Measurements from ENCODE around the gene TBC1D8.

DNA sequence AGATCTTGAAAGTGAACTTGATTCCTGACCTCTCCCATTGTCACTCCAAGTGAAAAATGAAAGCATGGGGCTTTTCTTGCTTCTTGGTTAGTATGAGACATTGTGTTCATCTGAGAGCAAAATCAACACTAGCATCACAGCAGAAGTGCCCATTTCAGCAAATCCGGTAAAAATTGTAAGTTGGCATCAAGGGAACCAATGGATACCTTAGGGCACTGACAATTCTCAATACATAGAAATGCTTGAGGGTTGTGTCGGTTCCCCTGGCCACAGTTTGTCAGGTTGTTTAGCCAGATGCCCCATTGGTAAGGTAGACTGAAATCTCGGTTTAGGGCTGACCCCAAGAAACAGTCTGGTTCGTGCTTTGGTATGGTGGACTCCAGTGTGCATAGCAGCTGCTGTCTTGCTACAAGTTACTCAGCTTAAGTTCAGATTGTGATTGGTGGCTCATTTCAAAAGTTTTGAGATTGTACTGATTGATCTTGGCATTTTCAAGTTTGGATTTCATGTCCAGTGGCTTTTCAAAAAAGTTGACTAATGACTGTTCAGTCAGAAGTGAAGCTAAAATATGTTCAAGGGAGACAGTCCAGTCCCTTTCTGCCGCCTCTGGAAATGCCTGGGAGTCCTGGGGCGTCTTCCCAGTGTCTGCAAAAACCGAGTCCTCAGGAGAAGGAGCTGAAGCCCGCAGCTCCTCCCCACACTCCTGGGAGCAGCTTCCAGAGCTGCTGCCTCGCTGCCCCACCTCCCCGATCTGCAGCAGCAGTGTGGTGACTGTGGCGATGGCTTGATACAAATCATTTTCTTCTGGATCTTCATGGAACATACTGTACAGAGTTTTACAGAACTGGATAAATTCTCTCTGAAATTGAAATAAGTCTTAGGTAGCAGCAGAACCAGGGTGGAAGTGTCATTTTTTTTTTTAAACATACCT lies 143.5 kb downstream of the TBC1D8 start:
- TF ChIP-seq, protein P1, sequence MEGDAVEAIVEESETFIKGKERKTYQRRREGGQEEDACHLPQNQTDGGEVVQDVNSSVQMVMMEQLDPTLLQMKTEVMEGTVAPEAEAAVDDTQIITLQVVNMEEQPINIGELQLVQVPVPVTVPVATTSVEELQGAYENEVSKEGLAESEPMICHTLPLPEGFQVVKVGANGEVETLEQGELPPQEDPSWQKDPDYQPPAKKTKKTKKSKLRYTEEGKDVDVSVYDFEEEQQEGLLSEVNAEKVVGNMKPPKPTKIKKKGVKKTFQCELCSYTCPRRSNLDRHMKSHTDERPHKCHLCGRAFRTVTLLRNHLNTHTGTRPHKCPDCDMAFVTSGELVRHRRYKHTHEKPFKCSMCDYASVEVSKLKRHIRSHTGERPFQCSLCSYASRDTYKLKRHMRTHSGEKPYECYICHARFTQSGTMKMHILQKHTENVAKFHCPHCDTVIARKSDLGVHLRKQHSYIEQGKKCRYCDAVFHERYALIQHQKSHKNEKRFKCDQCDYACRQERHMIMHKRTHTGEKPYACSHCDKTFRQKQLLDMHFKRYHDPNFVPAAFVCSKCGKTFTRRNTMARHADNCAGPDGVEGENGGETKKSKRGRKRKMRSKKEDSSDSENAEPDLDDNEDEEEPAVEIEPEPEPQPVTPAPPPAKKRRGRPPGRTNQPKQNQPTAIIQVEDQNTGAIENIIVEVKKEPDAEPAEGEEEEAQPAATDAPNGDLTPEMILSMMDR (IDR thresholded peaks at IDR 0.05), result no peak
- no peak for TF ChIP-seq POLR2A (IDR thresholded peaks at IDR 0.05)
